Endodermal cell (in vitro differentiated cells): ENCODE results near the gene PALMD. TPM values are rescaled to one million over a fixed set of nuclear protein-coding genes. Genes with fewer than 3 reads are reported as not detected.

ENCODE experiments used
- DNase-seq: peaks from one replicate; pipeline ENCODE4 v3.0.0-alpha.2; 2017
- H3K27ac ChIP-seq: 2 replicates; pipeline ENCODE4 v1.5.1; 2013; ENCODE audit warnings: mild to moderate bottlenecking, low read depth, low read length, moderate library complexity
- H3K27me3 ChIP-seq: 2 replicates; pipeline ENCODE4 v1.6.1; 2013; ENCODE audit warnings: mild to moderate bottlenecking, low read length, moderate library complexity; ENCODE audit not compliant: insufficient read depth, control insufficient read depth, poor library complexity, severe bottlenecking
- H3K36me3 ChIP-seq: 2 replicates; pipeline ENCODE4 v1.7.0; 2013; ENCODE audit warnings: mild to moderate bottlenecking, low read length, moderate library complexity; ENCODE audit not compliant: control insufficient read depth, insufficient read depth
- H3K4me1 ChIP-seq: one replicate; pipeline ENCODE4 v1.7.0; 2013; ENCODE audit warnings: low read length; ENCODE audit not compliant: control insufficient read depth, insufficient read depth
- H3K4me3 ChIP-seq: 2 replicates; pipeline ENCODE4 v1.5.1; 2013; ENCODE audit warnings: mild to moderate bottlenecking, low read length, moderate library complexity
- H3K9ac ChIP-seq: 2 replicates; pipeline ENCODE4 v1.6.1; 2013; ENCODE audit warnings: mild to moderate bottlenecking, low read length, moderate library complexity; ENCODE audit not compliant: poor library complexity, severe bottlenecking; ENCODE audit errors: extremely low read depth
- H3K9me3 ChIP-seq: 2 replicates; pipeline ENCODE4 v1.6.1; 2013; ENCODE audit warnings: mild to moderate bottlenecking, low read length, moderate library complexity; ENCODE audit not compliant: control insufficient read depth
- H3K27ac Mint-ChIP-seq: 2 replicates; pipeline ENCODE4 v1.8.0; 2020; ENCODE audit warnings: mixed read lengths
- H3K27me3 Mint-ChIP-seq: 2 replicates; pipeline ENCODE4 v1.8.0; 2021; ENCODE audit warnings: mild to moderate bottlenecking, mixed read lengths; ENCODE audit not compliant: insufficient read depth
- H3K36me3 Mint-ChIP-seq: 2 replicates; pipeline ENCODE4 v1.8.0; 2020; ENCODE audit warnings: low read depth, mixed read lengths
- H3K4me1 Mint-ChIP-seq: 2 replicates; pipeline ENCODE4 v1.8.0; 2020; ENCODE audit warnings: mixed read lengths
- H3K4me3 Mint-ChIP-seq: 2 replicates; pipeline ENCODE4 v1.8.0; 2020; ENCODE audit warnings: mild to moderate bottlenecking, moderate library complexity, mixed read lengths
- H3K9me3 Mint-ChIP-seq: 2 replicates; pipeline ENCODE4 v1.8.0; 2020; ENCODE audit warnings: mild to moderate bottlenecking, mixed read lengths
- CTCF ChIP-seq: fragments of 200-600 bp; sonication (generic); conservative IDR thresholded peaks from 2 replicates; pipeline ENCODE4 v1.5.0; 2021; ENCODE audit warnings: antibody characterized with exemption, mild to moderate bottlenecking
- WGBS, 2 experiments: methylation state at CpG; one replicate each; pipeline versions ENCODE4 v1.1.5 to v1.1.7; 2013; ENCODE audit warnings: missing lambda C conversion rate in 2 of 2, mixed read lengths in 1 of 2; ENCODE audit not compliant: insufficient coverage in 1 of 2, insufficient read length in 1 of 2; 5-methylcytosine and 5-hydroxymethylcytosine counted together
- total RNA-seq, 2 donors: library from RNA; stranded (reverse); fragmentation: NEBNext Ultra II Directional in 1 of 2; extraction: Animal tissue kit (Norgen Biotek cat#: 25700) in 1 of 2; gene quantifications; 2 replicates in 1 of 2; 3 replicates in 1 of 2; pipeline ENCODE4 v1.2.1, GENCODE V29; 2021

The PALMD gene
- total RNA-seq, 2 donors from 2014 or later = 0.24 to 0.26 TPM

GRCh38 chr1:99700020-99700419, 54.1 kb downstream of the PALMD start:
- Mint-ChIP-seq H3K27me3 (peaks cover 41% of the 10 kb centered on the region), H3K9me3 (peaks cover 19% of the 10 kb centered on the region), H3K4me1 (peaks cover 6% of the 10 kb centered on the region), H3K36me3 (peaks cover 3% of the 10 kb centered on the region), H3K4me3 (no peak overlapping the region), H3K27ac (no peak overlapping the region)
- H3K9me3 ChIP-seq = peaks cover 28% of the 10 kb centered on the region
- no peaks in the 10 kb centered on the region for H3K36me3 ChIP-seq
- no peak for DNase-seq
- no peak overlapping the region for H3K4me3 ChIP-seq
- TF ChIP-seq CTCF = no peak
- peaks cover 32% of the 10 kb centered on the region for H3K27me3 ChIP-seq
- H3K4me1 ChIP-seq = no peaks in the 10 kb centered on the region
- WGBS, 2 experiments = 93 to 100% methylated on average over 1 to 3 of the region's 3 CpGs
- no peak overlapping the region for H3K27ac ChIP-seq
- no peak overlapping the region for H3K9ac ChIP-seq

GRCh38 chr1:99702221-99702620, 56.3 kb downstream of the PALMD start:
- Histone ChIP-seq H3K9ac (no peak overlapping the region), H3K36me3 (no peaks in the 10 kb centered on the region), H3K9me3 (peaks cover 28% of the 10 kb centered on the region), H3K4me1 (no peaks in the 10 kb centered on the region), H3K27ac (no peak overlapping the region), H3K27me3 (peaks cover 11% of the 10 kb centered on the region), H3K4me3 (no peak overlapping the region)
- Mint-ChIP-seq H3K9me3 (peaks cover 19% of the 10 kb centered on the region), H3K27me3 (peaks cover 24% of the 10 kb centered on the region), H3K36me3 (peaks cover 3% of the 10 kb centered on the region), H3K4me3 (no peak overlapping the region), H3K27ac (no peak overlapping the region), H3K4me1 (peaks cover 6% of the 10 kb centered on the region)
- no peak for TF ChIP-seq CTCF
- DNase-seq = no peak

GRCh38 chr1:99704356-99704816, 58.5 kb downstream of the PALMD start:
- H3K9me3 ChIP-seq = peaks cover 28% of the 10 kb centered on the region
- no peak overlapping the region for H3K27ac ChIP-seq
- Mint-ChIP-seq H3K4me1 (no peaks in the 10 kb centered on the region), H3K27ac (no peak overlapping the region), H3K4me3 (no peak overlapping the region), H3K27me3 (peaks cover 14% of the 10 kb centered on the region), H3K9me3 (peaks cover 19% of the 10 kb centered on the region), H3K36me3 (peaks cover 9% of the 10 kb centered on the region)
- no peaks in the 10 kb centered on the region for H3K4me1 ChIP-seq
- WGBS, 2 experiments = 93 to 94% methylated on average over 13 to 17 of the region's 17 CpGs
- no peak for DNase-seq
- H3K27me3 ChIP-seq = no peaks in the 10 kb centered on the region
- peaks cover 13% of the 10 kb centered on the region for H3K36me3 ChIP-seq
- no peak overlapping the region for H3K4me3 ChIP-seq
- TF ChIP-seq CTCF = no peak
- no peak overlapping the region for H3K9ac ChIP-seq
